Mammary epithelial cell (primary cell): ENCODE results near the gene PTK7.

Experiments
- CTCF ChIP-seq, 2 donors: IDR thresholded peaks in 1 of 2; conservative IDR thresholded peaks in 1 of 2; 2 replicates each; pipeline ENCODE4 v1.5.1; 2011 to 2012; ENCODE audit warnings: inconsistent platforms in 2 of 2, low read length in 2 of 2, mild to moderate bottlenecking in 2 of 2, control low read depth in 1 of 2, low read depth in 1 of 2; ENCODE audit not compliant: insufficient read depth in 1 of 2; ENCODE audit errors: extremely low read depth in 1 of 2
- EZH2 ChIP-seq: IDR thresholded peaks from 2 replicates; pipeline ENCODE4 v1.6.1; 2012; ENCODE audit warnings: low read length, inconsistent platforms, borderline replicate concordance

DNA sequence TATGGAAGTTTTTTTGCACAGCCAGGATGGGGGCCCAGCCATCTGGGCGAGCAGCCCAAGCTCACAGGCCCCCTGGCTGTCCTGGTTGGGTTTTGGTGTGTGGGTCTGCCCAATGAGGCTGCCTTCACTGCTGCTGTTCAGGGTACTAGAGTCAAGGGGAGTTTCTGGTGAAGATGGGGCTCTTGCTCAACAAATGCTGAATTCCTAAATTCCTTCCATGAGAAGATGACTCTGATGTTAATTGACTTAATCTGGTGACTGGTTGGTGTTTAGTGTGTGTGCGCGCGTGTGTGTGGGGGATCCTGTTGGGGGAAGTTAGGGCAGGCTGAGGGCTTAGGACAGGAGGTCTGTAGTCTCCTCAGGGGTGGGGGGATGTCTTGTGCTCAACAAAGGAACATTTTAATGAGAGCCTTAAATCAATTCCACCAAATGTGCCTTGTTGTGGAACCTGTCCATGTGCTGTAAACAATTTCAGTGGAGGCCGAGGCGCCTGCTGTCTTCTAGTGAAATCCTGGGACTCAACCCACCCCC, 1.9 kb downstream of the PTK7 start:
- TF ChIP-seq CTCF (conservative IDR thresholded peaks at IDR 0.05 in 1 of 2, IDR thresholded peaks at IDR 0.05 in 1 of 2; ENCODE audit: extremely low read depth in 1 of 2, insufficient read depth in 1 of 2, low read depth in 1 of 2, low read length in 2 of 2) (no peak), EZH2 (no peak)
